ENCODE measurements around the gene CES4A. TPM values are rescaled to one million over a fixed set of nuclear protein-coding genes. Genes with fewer than 3 reads are reported as not detected.

Gene CES4A
- total RNA-seq, 4 donors from 2014 or later, result 4.8 to 9.6 (median 6.4) TPM

GRCh38 chr16:66976746-66977145 lies 11.6 kb upstream of the CES4A start:
- Histone ChIP-seq H3K27me3 (peaks cover 0 to 13% (median 0%) of the 10 kb centered on the region in 4 donors), H3K9me3 (no peaks in the 10 kb centered on the region), H3K4me3 (no peak overlapping the region), H3K27ac (no peak overlapping the region), H3K4me1 (peaks cover 4 to 31% (median 5%) of the 10 kb centered on the region in 3 donors), H3K36me3 (no peaks in the 10 kb centered on the region)
- DNase-seq, result no peak
- no peak for TF ChIP-seq POLR2A (IDR thresholded peaks at IDR 0.05)
- TF ChIP-seq CTCF (IDR thresholded peaks at IDR 0.05), result no peak
- 46 to 48% methylated on average over 13 of the region's 13 CpGs for WGBS, 2 donors
- intact Hi-C loops (cut with DNase I), result loop anchor here (5.0 kb wide), 1 partner anchor 181 kb away; the partner anchor contains the start of genes FBXL8 and TRADD

GRCh38 chr16:66977341-66978113 lies 10.9 kb upstream of the CES4A start:
- H3K36me3 ChIP-seq, result no peaks in the 10 kb centered on the region
- peaks cover 4 to 31% (median 5%) of the 10 kb centered on the region in 3 donors for H3K4me1 ChIP-seq
- intact Hi-C loops (cut with DNase I), result loop anchor here (5.0 kb wide), 1 partner anchor 180 kb away; the partner anchor contains the start of genes FBXL8 and TRADD
- peak; percentile 39 for DNase-seq
- 12% methylated on average over 8 of the region's 15 CpGs for WGBS, 2 donors
- no peak overlapping the region for H3K27ac ChIP-seq
- peak; percentile 79 to 99 (median 98) for TF ChIP-seq CTCF (IDR thresholded peaks at IDR 0.05)
- TF ChIP-seq POLR2A (IDR thresholded peaks at IDR 0.05), result no peak
- H3K9me3 ChIP-seq, result no peaks in the 10 kb centered on the region
- peaks cover 0 to 13% (median 0%) of the 10 kb centered on the region in 4 donors for H3K27me3 ChIP-seq
- H3K4me3 ChIP-seq, result no peak overlapping the region

- H3K9me3 ChIP-seq, result no peaks in the 10 kb centered on the region
- peaks cover 0 to 4% (median 0%) of the 10 kb centered on the region in 4 donors for H3K27me3 ChIP-seq
- no peak for TF ChIP-seq CTCF (IDR thresholded peaks at IDR 0.05)
- TF ChIP-seq POLR2A (IDR thresholded peaks at IDR 0.05), result no peak
- DNase-seq, result no peak
- no peak overlapping the region for H3K4me3 ChIP-seq
- no peaks in the 10 kb centered on the region for H3K36me3 ChIP-seq
- intact Hi-C loops (cut with DNase I), result loop anchor here (5.0 kb wide), 1 partner anchor 178 kb away; the partner anchor contains the start of genes FBXL8 and TRADD
- WGBS, 2 donors, result 33 to 52% methylated on average over 3 to 7 of the region's 16 CpGs
- peak overlapping the region in 2 of 4 donors; percentile 3 to 52 for H3K27ac ChIP-seq
- H3K4me1 ChIP-seq, result peaks cover 4 to 31% (median 5%) of the 10 kb centered on the region in 3 donors
Observed at GRCh38 chr16:66979011-66979717, 9.2 kb upstream of the CES4A start.

- H3K27ac ChIP-seq, result no peak overlapping the region
- WGBS, 2 donors, result 90 to 93% methylated on average over 9 of the region's 9 CpGs
- H3K4me3 ChIP-seq, result no peak overlapping the region
- H3K27me3 ChIP-seq, result no peaks in the 10 kb centered on the region
- no peak for DNase-seq
- no peaks in the 10 kb centered on the region for H3K36me3 ChIP-seq
- H3K9me3 ChIP-seq, result no peaks in the 10 kb centered on the region
- peaks cover 0 to 18% (median 0%) of the 10 kb centered on the region in 3 donors for H3K4me1 ChIP-seq
- TF ChIP-seq POLR2A (IDR thresholded peaks at IDR 0.05), result no peak
- TF ChIP-seq CTCF (IDR thresholded peaks at IDR 0.05), result no peak
- intact Hi-C loops (cut with DNase I), result no loop called here
Observed at GRCh38 chr16:66983033-66983432, 5.4 kb upstream of the CES4A start.

- intact Hi-C loops (cut with DNase I), result no loop called here
- no peak for DNase-seq
Observed at GRCh38 chr16:66984892-66985311, 3.5 kb upstream of the CES4A start.

More at GRCh38 chr16:66984892-66985311, 3.5 kb upstream of the CES4A start:
- Histone ChIP-seq H3K27me3 (no peaks in the 10 kb centered on the region), H3K4me1 (peaks cover 4 to 16% (median 4%) of the 10 kb centered on the region in 3 donors), H3K4me3 (no peak overlapping the region), H3K27ac (no peak overlapping the region), H3K36me3 (no peaks in the 10 kb centered on the region), H3K9me3 (no peaks in the 10 kb centered on the region)
- 85 to 90% methylated on average over 2 to 4 of the region's 4 CpGs for WGBS, 2 donors
- TF ChIP-seq CTCF (IDR thresholded peaks at IDR 0.05), result no peak
- no peak for TF ChIP-seq POLR2A (IDR thresholded peaks at IDR 0.05)
